ENCODE results near the gene SLC25A4. TPM values are rescaled to one million over a fixed set of nuclear protein-coding genes. Genes with fewer than 3 reads are reported as not detected.

Gene SLC25A4
- total and polyA plus RNA-seq, 2 donors from 2014 or later: 41.2 to 148 TPM

DNA sequence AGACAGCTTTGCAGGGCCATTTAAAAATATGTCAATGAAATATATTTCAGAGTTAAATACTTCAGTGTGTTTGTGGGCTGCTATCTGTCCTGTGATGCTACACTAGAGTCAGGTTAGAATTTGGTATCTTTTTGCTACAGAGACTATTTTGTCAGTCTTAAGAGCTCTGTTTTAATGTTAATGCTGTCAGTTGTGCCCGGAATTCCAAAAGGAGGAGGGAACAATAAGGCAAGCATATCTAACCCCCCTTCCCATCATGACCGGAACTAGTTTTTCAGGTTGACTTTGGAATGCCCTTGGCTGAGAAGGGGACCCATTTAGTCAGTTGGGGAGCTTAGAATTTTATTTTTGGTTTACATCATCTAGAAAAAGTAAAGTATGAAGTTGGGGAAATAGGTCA lies 34.9 kb upstream of the SLC25A4 start:
- intact Hi-C loops (cut with DNase I): no loop called here
- peaks cover 0 to 23% (median 11%) of the 10 kb centered on the region in 3 donors for H3K4me1 ChIP-seq (ENCODE audit: control insufficient read depth in 2 of 3, insufficient read depth in 2 of 3, low read depth in 1 of 3, low read length in 3 of 3)
- peak overlapping the region in 2 of 3 donors; percentile 51 to 59 for H3K4me3 ChIP-seq (ENCODE audit: low read length in 3 of 3)

DNA sequence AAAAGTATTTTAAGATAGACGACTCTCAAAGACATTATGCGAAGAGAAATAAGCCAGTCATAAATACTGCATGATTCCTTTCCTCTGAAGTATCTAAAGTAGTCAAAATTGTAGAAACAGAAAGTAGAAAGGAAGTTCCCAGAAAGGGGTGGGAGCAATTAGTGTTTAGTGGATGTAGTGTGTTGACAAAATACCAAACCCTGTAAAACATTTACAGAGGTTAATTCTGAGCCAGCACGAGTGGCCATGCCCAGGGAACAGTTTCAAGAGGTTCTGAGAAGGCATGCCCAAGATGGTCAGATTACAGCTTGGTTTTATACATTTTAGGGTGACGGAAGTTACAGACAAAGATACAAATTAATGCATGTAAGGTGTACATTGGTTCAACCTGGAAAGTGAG lies 34.4 kb upstream of the SLC25A4 start:
- Histone ChIP-seq H3K36me3 (ENCODE audit: control insufficient read depth in 2 of 3, insufficient read depth in 3 of 3, low read length in 3 of 3) (no peaks in the 10 kb centered on the region), H3K27me3 (ENCODE audit: control insufficient read depth, insufficient read depth, low read length) (no peaks in the 10 kb centered on the region), H3K9me3 (ENCODE audit: control insufficient read depth in 2 of 3, insufficient read depth in 1 of 3, low read length in 3 of 3) (no peaks in the 10 kb centered on the region), H3K4me1 (ENCODE audit: control insufficient read depth in 2 of 3, insufficient read depth in 2 of 3, low read depth in 1 of 3, low read length in 3 of 3) (peaks cover 0 to 23% (median 11%) of the 10 kb centered on the region in 3 donors), H3K27ac (ENCODE audit: low read depth in 2 of 2, low read length in 2 of 2) (peak overlapping the region; percentile 84 to 92), H3K4me3 (ENCODE audit: low read length in 3 of 3) (peak overlapping the region in 2 of 3 donors; percentile 51 to 59), H3K9ac (ENCODE audit: low read length in 3 of 3) (peak overlapping the region in 2 of 3 donors; percentile 43 to 47)
- TF ChIP-seq, protein P1, sequence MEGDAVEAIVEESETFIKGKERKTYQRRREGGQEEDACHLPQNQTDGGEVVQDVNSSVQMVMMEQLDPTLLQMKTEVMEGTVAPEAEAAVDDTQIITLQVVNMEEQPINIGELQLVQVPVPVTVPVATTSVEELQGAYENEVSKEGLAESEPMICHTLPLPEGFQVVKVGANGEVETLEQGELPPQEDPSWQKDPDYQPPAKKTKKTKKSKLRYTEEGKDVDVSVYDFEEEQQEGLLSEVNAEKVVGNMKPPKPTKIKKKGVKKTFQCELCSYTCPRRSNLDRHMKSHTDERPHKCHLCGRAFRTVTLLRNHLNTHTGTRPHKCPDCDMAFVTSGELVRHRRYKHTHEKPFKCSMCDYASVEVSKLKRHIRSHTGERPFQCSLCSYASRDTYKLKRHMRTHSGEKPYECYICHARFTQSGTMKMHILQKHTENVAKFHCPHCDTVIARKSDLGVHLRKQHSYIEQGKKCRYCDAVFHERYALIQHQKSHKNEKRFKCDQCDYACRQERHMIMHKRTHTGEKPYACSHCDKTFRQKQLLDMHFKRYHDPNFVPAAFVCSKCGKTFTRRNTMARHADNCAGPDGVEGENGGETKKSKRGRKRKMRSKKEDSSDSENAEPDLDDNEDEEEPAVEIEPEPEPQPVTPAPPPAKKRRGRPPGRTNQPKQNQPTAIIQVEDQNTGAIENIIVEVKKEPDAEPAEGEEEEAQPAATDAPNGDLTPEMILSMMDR (IDR thresholded peaks at IDR 0.05; ENCODE audit: borderline replicate concordance, extremely low read depth, insufficient read depth): no peak
- DNase-seq: peak in 3 of 5 donors; percentile 28 to 80 (median 71)
- FAIRE-seq: peak; percentile 95
- intact Hi-C loops (cut with DNase I): no loop called here

More for the DNA sequence above, 34.9 kb upstream of the SLC25A4 start:
- Histone ChIP-seq H3K36me3 (ENCODE audit: control insufficient read depth in 2 of 3, insufficient read depth in 3 of 3, low read length in 3 of 3) (no peaks in the 10 kb centered on the region), H3K27me3 (ENCODE audit: control insufficient read depth, insufficient read depth, low read length) (no peaks in the 10 kb centered on the region), H3K9ac (ENCODE audit: low read length in 3 of 3) (peak overlapping the region in 2 of 3 donors; percentile 14 to 43), H3K9me3 (ENCODE audit: control insufficient read depth in 2 of 3, insufficient read depth in 1 of 3, low read length in 3 of 3) (no peaks in the 10 kb centered on the region), H3K27ac (ENCODE audit: low read depth in 2 of 2, low read length in 2 of 2) (peak overlapping the region; percentile 74 to 92)
- TF ChIP-seq, protein P1 (IDR thresholded peaks at IDR 0.05; ENCODE audit: borderline replicate concordance, extremely low read depth, insufficient read depth): no peak
- peak in 2 of 5 donors; percentile 42 to 62 for DNase-seq
- FAIRE-seq: no peak

DNA sequence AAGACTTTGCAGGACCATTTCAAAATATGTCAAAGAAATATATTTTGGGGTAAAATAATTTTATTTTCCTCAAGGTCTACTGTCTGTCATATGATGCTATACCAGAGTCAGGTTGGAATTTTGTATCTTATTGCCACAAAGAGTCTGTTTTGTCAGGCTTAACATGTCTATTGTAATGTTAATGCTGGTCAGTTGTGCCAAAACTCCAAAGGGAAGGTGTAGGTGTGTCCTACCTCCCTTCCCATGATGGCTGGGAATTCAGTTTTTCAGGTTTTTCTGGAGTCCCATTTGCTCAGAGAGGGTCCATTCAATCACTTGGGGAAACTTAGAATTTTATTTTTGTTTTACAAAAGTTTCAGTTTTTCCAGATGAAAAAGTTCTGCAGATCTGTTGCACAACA lies 33.3 kb upstream of the SLC25A4 start:
- H3K4me1 ChIP-seq (ENCODE audit: control insufficient read depth in 2 of 3, insufficient read depth in 2 of 3, low read depth in 1 of 3, low read length in 3 of 3): peaks cover 0 to 23% (median 11%) of the 10 kb centered on the region in 3 donors
- TF ChIP-seq, protein P1 (IDR thresholded peaks at IDR 0.05; ENCODE audit: borderline replicate concordance, extremely low read depth, insufficient read depth): no peak
- H3K27me3 ChIP-seq (ENCODE audit: control insufficient read depth, insufficient read depth, low read length): no peaks in the 10 kb centered on the region
- intact Hi-C loops (cut with DNase I): no loop called here
- peak overlapping the region; percentile 38 to 75 for H3K27ac ChIP-seq (ENCODE audit: low read depth in 2 of 2, low read length in 2 of 2)
- DNase-seq (no peak), FAIRE-seq (no peak)
- H3K9me3 ChIP-seq (ENCODE audit: control insufficient read depth in 2 of 3, insufficient read depth in 1 of 3, low read length in 3 of 3): no peaks in the 10 kb centered on the region
- no peaks in the 10 kb centered on the region for H3K36me3 ChIP-seq (ENCODE audit: control insufficient read depth in 2 of 3, insufficient read depth in 3 of 3, low read length in 3 of 3)
- H3K9ac ChIP-seq (ENCODE audit: low read length in 3 of 3): no peak overlapping the region
- no peak overlapping the region for H3K4me3 ChIP-seq (ENCODE audit: low read length in 3 of 3)

DNA sequence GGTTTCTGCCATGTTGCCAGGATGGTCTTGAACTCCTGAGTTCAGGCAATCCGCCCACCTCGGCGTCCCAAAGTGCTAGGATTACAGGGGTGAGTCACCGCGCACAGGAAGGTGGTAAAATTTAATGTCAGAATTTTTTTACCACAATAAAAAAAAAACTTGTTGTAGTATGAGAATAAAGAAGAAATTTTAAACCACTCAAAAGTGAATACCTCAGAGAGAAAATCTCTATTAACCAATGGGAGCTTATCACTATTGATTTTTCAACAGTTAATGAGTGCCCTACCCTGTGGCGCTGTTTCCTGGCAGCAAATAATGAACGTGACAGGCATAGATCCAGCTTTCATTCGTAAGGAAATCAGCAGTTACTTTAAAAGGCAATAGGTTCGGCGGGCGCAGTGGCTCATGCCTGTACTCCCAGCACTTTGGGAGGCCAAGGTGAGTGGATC lies 32.7 kb upstream of the SLC25A4 start:
- no peak overlapping the region for H3K9ac ChIP-seq (ENCODE audit: low read length in 3 of 3)
- H3K27ac ChIP-seq (ENCODE audit: low read depth in 2 of 2, low read length in 2 of 2): peak overlapping the region; percentile 38 to 66
- H3K36me3 ChIP-seq (ENCODE audit: control insufficient read depth in 2 of 3, insufficient read depth in 3 of 3, low read length in 3 of 3): no peaks in the 10 kb centered on the region
- no peak overlapping the region for H3K4me3 ChIP-seq (ENCODE audit: low read length in 3 of 3)
- no peaks in the 10 kb centered on the region for H3K9me3 ChIP-seq (ENCODE audit: control insufficient read depth in 2 of 3, insufficient read depth in 1 of 3, low read length in 3 of 3)
- TF ChIP-seq, protein P1 (IDR thresholded peaks at IDR 0.05; ENCODE audit: borderline replicate concordance, extremely low read depth, insufficient read depth): no peak
- H3K4me1 ChIP-seq (ENCODE audit: control insufficient read depth in 2 of 3, insufficient read depth in 2 of 3, low read depth in 1 of 3, low read length in 3 of 3): peaks cover 0 to 23% (median 11%) of the 10 kb centered on the region in 3 donors
- no peaks in the 10 kb centered on the region for H3K27me3 ChIP-seq (ENCODE audit: control insufficient read depth, insufficient read depth, low read length)
- FAIRE-seq: no peak
- intact Hi-C loops (cut with DNase I): no loop called here
- DNase-seq: no peak
